HEK293 (cell line): ENCODE data around the gene STAM2.

Experiments used
- GLI4 ChIP-seq: fragments of 450-650 bp; formaldehyde crosslinking; IDR thresholded peaks from 2 replicates; pipeline ENCODE4 v1.5.1; 2016; ENCODE audit warnings: missing biosample characterization, missing genetic modification characterization
- IKZF3 ChIP-seq: fragments of 450-650 bp; IDR thresholded peaks from 2 replicates; pipeline ENCODE4 v1.5.0; 2018; ENCODE audit warnings: missing biosample characterization, mild to moderate bottlenecking, missing genetic modification characterization, moderate library complexity
- INSM2 ChIP-seq: fragments of 450-650 bp; formaldehyde crosslinking; IDR thresholded peaks from 2 replicates; pipeline ENCODE4 v1.5.1; 2016; ENCODE audit warnings: missing biosample characterization, missing genetic modification characterization
- KLF10 ChIP-seq: fragments of 450-650 bp; IDR thresholded peaks from 2 replicates; pipeline ENCODE4 v1.5.1; 2018; ENCODE audit warnings: missing biosample characterization, mild to moderate bottlenecking, missing genetic modification characterization
- MEIS1 ChIP-seq: sonication (generic); formaldehyde crosslinking; IDR thresholded peaks from 2 replicates; pipeline ENCODE4 v1.8.1; 2022; ENCODE audit warnings: missing genetic modification reagents, mild to moderate bottlenecking, borderline replicate concordance
- PATZ1 ChIP-seq: fragments of 450-650 bp; formaldehyde crosslinking; IDR thresholded peaks from 2 replicates; pipeline ENCODE4 v1.5.1; 2016; ENCODE audit warnings: missing biosample characterization, missing genetic modification characterization
- PRDM10 ChIP-seq: fragments of 450-650 bp; formaldehyde crosslinking; IDR thresholded peaks from 2 replicates; pipeline ENCODE4 v1.5.1; 2016; ENCODE audit warnings: missing biosample characterization, missing genetic modification characterization
- TSHZ1 ChIP-seq: fragments of 450-650 bp; formaldehyde crosslinking; IDR thresholded peaks from 2 replicates; pipeline ENCODE4 v1.5.1; 2016; ENCODE audit warnings: missing biosample characterization, missing genetic modification characterization, borderline replicate concordance
- ZNF174 ChIP-seq: fragments of 450-650 bp; formaldehyde crosslinking; IDR thresholded peaks from 2 replicates; pipeline ENCODE4 v1.5.0; 2017; ENCODE audit warnings: missing biosample characterization, mild to moderate bottlenecking, missing genetic modification characterization
- ZNF2 ChIP-seq: fragments of 450-650 bp; formaldehyde crosslinking; IDR thresholded peaks from 2 replicates; pipeline ENCODE4 v1.5.1; 2016; ENCODE audit warnings: missing biosample characterization, missing genetic modification characterization
- ZNF292 ChIP-seq: fragments of 450-650 bp; formaldehyde crosslinking; IDR thresholded peaks from 2 replicates; pipeline ENCODE4 v1.5.1; 2016; ENCODE audit warnings: low read depth, missing biosample characterization, missing genetic modification characterization, borderline replicate concordance
- ZNF510 ChIP-seq: fragments of 450-650 bp; formaldehyde crosslinking; IDR thresholded peaks from 2 replicates; pipeline ENCODE4 v1.5.1; 2018; ENCODE audit warnings: mild to moderate bottlenecking, missing genetic modification characterization, missing biosample characterization; ENCODE audit not compliant: insufficient replicate concordance
- ZNF530 ChIP-seq: fragments of 450-650 bp; formaldehyde crosslinking; IDR thresholded peaks from 2 replicates; pipeline ENCODE4 v1.5.1; 2016; ENCODE audit warnings: low read depth, missing biosample characterization, missing genetic modification characterization
- ZNF654 ChIP-seq: fragments of 450-650 bp; formaldehyde crosslinking; IDR thresholded peaks from 2 replicates; pipeline ENCODE4 v1.5.1; 2016; ENCODE audit warnings: low read depth, missing biosample characterization, missing genetic modification characterization
- TF ChIP-seq, protein P1 (sequence below): fragments of 450-650 bp; formaldehyde crosslinking; conservative IDR thresholded peaks from 2 replicates; pipeline ENCODE4 v1.5.1; 2016; ENCODE audit warnings: low read depth, missing biosample characterization, missing genetic modification characterization
- TF ChIP-seq, protein P2 (sequence below): fragments of 450-650 bp; formaldehyde crosslinking; IDR thresholded peaks from 2 replicates; pipeline ENCODE4 v1.5.1; 2016; ENCODE audit warnings: missing biosample characterization, missing genetic modification characterization, borderline replicate concordance

The STAM2 gene

DNA sequence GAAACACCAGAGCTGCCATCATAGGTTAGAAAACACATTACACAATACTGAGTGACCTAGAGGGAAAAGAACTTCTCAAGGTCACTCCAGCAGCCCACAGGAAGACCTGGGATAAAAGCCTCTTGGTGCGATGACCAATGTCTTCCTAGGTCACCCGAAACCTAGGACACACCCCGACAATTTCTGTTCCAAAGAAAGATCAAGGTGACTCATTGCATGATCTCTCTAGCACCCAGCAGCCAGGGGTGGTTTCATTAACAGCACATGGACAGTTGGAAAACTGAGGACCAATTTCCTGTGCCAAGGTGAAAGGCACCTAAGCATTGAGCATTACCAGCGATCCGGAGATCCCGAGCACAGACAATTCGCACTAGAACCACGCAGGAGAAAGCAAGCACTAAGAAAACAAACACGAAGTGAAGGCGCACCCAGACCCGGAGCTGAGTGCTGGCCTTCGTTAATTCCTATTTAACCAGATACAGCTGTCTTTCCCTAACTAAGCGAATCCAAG is 78.2 kb downstream of the STAM2 start (continued):
- TF ChIP-seq, protein P1, sequence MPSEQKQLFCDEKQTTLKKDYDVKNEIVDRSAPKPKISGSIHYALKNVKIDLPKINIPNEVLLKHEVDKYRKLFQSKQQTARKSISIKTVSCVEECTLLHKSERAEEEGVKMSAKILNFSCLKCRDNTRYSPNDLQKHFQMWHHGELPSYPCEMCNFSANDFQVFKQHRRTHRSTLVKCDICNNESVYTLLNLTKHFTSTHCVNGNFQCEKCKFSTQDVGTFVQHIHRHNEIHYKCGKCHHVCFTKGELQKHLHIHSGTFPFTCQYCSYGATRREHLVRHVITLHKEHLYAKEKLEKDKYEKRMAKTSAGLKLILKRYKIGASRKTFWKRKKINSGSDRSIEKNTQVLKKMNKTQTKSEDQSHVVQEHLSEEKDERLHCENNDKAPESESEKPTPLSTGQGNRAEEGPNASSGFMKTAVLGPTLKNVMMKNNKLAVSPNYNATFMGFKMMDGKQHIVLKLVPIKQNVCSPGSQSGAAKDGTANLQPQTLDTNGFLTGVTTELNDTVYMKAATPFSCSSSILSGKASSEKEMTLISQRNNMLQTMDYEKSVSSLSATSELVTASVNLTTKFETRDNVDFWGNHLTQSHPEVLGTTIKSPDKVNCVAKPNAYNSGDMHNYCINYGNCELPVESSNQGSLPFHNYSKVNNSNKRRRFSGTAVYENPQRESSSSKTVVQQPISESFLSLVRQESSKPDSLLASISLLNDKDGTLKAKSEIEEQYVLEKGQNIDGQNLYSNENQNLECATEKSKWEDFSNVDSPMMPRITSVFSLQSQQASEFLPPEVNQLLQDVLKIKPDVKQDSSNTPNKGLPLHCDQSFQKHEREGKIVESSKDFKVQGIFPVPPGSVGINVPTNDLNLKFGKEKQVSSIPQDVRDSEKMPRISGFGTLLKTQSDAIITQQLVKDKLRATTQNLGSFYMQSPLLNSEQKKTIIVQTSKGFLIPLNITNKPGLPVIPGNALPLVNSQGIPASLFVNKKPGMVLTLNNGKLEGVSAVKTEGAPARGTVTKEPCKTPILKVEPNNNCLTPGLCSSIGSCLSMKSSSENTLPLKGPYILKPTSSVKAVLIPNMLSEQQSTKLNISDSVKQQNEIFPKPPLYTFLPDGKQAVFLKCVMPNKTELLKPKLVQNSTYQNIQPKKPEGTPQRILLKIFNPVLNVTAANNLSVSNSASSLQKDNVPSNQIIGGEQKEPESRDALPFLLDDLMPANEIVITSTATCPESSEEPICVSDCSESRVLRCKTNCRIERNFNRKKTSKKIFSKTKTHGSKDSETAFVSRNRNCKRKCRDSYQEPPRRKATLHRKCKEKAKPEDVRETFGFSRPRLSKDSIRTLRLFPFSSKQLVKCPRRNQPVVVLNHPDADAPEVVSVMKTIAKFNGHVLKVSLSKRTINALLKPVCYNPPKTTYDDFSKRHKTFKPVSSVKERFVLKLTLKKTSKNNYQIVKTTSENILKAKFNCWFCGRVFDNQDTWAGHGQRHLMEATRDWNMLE (tag by site-specific recombination): no peak
- TF ChIP-seq INSM2 (tag by site-specific recombination): no peak
- peak; percentile 62 for TF ChIP-seq IKZF3
- TF ChIP-seq PRDM10: no peak
- TF ChIP-seq ZNF654 (tag by site-specific recombination): no peak
- no peak for TF ChIP-seq ZNF510 (tag by site-specific recombination)
- peak; percentile 32; the same call in 1 of the 2 replicates for TF ChIP-seq KLF10 (tag by site-specific recombination)
- TF ChIP-seq ZNF292 (tag by site-specific recombination): no peak
- TF ChIP-seq, protein P2, sequence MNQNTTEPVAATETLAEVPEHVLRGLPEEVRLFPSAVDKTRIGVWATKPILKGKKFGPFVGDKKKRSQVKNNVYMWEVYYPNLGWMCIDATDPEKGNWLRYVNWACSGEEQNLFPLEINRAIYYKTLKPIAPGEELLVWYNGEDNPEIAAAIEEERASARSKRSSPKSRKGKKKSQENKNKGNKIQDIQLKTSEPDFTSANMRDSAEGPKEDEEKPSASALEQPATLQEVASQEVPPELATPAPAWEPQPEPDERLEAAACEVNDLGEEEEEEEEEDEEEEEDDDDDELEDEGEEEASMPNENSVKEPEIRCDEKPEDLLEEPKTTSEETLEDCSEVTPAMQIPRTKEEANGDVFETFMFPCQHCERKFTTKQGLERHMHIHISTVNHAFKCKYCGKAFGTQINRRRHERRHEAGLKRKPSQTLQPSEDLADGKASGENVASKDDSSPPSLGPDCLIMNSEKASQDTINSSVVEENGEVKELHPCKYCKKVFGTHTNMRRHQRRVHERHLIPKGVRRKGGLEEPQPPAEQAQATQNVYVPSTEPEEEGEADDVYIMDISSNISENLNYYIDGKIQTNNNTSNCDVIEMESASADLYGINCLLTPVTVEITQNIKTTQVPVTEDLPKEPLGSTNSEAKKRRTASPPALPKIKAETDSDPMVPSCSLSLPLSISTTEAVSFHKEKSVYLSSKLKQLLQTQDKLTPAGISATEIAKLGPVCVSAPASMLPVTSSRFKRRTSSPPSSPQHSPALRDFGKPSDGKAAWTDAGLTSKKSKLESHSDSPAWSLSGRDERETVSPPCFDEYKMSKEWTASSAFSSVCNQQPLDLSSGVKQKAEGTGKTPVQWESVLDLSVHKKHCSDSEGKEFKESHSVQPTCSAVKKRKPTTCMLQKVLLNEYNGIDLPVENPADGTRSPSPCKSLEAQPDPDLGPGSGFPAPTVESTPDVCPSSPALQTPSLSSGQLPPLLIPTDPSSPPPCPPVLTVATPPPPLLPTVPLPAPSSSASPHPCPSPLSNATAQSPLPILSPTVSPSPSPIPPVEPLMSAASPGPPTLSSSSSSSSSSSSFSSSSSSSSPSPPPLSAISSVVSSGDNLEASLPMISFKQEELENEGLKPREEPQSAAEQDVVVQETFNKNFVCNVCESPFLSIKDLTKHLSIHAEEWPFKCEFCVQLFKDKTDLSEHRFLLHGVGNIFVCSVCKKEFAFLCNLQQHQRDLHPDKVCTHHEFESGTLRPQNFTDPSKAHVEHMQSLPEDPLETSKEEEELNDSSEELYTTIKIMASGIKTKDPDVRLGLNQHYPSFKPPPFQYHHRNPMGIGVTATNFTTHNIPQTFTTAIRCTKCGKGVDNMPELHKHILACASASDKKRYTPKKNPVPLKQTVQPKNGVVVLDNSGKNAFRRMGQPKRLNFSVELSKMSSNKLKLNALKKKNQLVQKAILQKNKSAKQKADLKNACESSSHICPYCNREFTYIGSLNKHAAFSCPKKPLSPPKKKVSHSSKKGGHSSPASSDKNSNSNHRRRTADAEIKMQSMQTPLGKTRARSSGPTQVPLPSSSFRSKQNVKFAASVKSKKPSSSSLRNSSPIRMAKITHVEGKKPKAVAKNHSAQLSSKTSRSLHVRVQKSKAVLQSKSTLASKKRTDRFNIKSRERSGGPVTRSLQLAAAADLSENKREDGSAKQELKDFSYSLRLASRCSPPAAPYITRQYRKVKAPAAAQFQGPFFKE (tag by site-specific recombination): no peak
- TF ChIP-seq MEIS1: no peak
- TF ChIP-seq GLI4 (tag by site-specific recombination): no peak
- TF ChIP-seq ZNF2 (tag by site-specific recombination): no peak
- TF ChIP-seq ZNF174 (tag by site-specific recombination): no peak
- no peak for TF ChIP-seq ZNF530
- peak; percentile 30; the same call in 1 of the 2 replicates for TF ChIP-seq PATZ1 (tag by site-specific recombination)
- TF ChIP-seq TSHZ1 (tag by site-specific recombination): no peak
